ENCODE results near the gene MOB3A.

DNA sequence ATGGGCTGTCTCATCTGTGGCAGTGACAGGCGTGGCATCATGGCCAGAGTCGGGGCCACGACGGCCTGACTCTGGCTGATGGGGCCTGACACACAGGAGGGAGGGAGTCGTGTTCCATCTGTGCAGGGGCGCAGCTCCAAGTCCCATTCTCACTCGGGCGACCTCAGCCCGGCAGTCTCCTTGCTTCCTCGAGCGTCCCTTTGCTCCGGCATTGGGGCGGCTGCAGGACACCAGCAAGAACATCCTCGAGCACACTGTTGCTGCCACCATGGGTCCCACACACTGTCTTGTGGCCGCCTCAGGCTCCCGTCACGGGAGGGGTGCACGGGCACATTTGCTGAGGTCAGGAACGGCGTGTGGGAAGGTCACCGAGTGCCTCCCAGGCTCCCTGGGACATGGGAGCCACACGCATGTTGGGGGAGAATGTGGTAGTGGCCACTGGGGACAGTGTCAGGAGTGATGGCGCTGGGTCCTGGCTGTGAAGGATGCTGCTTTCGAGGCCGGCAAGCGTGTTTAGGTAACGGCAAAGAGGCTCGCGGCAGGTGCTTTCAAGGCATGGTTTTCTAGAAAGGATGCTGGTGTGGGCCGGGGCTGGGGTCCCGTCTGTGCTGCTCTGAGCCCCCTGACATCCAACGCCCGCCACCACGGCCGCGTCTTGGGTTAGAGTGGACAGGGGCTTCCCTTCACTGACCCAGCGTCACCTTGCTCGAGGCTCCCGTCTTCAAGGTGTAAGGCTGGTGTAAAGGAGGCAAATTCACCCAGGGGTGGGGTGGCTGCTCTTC, 4.0 kb upstream of the MOB3A start:
- TF ChIP-seq, protein P1, sequence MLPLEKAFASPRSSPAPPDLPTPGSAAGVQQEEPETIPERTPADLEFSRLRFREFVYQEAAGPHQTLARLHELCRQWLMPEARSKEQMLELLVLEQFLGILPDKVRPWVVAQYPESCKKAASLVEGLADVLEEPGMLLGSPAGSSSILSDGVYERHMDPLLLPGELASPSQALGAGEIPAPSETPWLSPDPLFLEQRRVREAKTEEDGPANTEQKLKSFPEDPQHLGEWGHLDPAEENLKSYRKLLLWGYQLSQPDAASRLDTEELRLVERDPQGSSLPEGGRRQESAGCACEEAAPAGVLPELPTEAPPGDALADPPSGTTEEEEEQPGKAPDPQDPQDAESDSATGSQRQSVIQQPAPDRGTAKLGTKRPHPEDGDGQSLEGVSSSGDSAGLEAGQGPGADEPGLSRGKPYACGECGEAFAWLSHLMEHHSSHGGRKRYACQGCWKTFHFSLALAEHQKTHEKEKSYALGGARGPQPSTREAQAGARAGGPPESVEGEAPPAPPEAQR (tag by site-specific recombination; IDR thresholded peaks at IDR 0.05) = no peak
- no peak for TF ChIP-seq YY1 (tag by site-specific recombination; IDR thresholded peaks at IDR 0.05)
- no peak for TF ChIP-seq ZNF266 (tag by site-specific recombination; IDR thresholded peaks at IDR 0.05; ENCODE audit: low read depth)

Measured in HEK293 (cell line).